GM12878 (cell line): Measurements from ENCODE around the gene SSH2. TPM values are rescaled to one million over a fixed set of nuclear protein-coding genes. Genes with fewer than 3 reads are reported as not detected.
A peak's percentile ranks its signal among the peaks of the same experiment; 100 is the strongest.

Experiments used
- BMI1 ChIP-seq: fragments of 450-650 bp; IDR thresholded peaks from 2 replicates; pipeline ENCODE4 v1.6.1; 2016; ENCODE audit warnings: mild to moderate bottlenecking, moderate library complexity, borderline replicate concordance
- CEBPZ ChIP-seq: fragments of 150-350 bp; IDR thresholded peaks from 2 replicates; pipeline ENCODE4 v1.6.1; 2016; ENCODE audit warnings: low read depth, low read length
- CUX1 ChIP-seq: IDR thresholded peaks from 2 replicates; pipeline ENCODE4 v1.6.1; 2012; ENCODE audit warnings: improper control_type of control experiment, low read depth, low read length; ENCODE audit not compliant: insufficient replicate concordance
- IKZF1 ChIP-seq: fragments of 450-650 bp; conservative IDR thresholded peaks from 2 replicates; pipeline ENCODE4 v1.6.1; 2017; ENCODE audit warnings: antibody characterized with exemption, mild to moderate bottlenecking
- IRF3 ChIP-seq: fragments of 450-650 bp; IDR thresholded peaks from 2 replicates; pipeline ENCODE4 v1.6.1; 2014; ENCODE audit warnings: mild to moderate bottlenecking
- JUND ChIP-seq: IDR thresholded peaks from 2 replicates; pipeline ENCODE4 v1.6.1; 2012; ENCODE audit warnings: low read depth, mild to moderate bottlenecking, low read length, improper control_type of control experiment, moderate library complexity
- MTA3 ChIP-seq: IDR thresholded peaks from 2 replicates; pipeline ENCODE4 v1.6.1; 2012; ENCODE audit warnings: low read length, inconsistent platforms, borderline replicate concordance
- NFIC ChIP-seq: IDR thresholded peaks from 2 replicates; pipeline ENCODE4 v1.6.1; 2012; ENCODE audit warnings: low read depth, mild to moderate bottlenecking, inconsistent platforms, low read length, moderate library complexity
- NFYA ChIP-seq: IDR thresholded peaks from 2 replicates; pipeline ENCODE4 v1.6.1; 2011; ENCODE audit warnings: low read depth, mild to moderate bottlenecking, low read length, improper control_type of control experiment, borderline replicate concordance
- PAX8 ChIP-seq: fragments of 450-650 bp; IDR thresholded peaks from 2 replicates; pipeline ENCODE4 v1.6.1; 2017; ENCODE audit warnings: mild to moderate bottlenecking, moderate library complexity
- PKNOX1 ChIP-seq: fragments of 450-650 bp; IDR thresholded peaks from 2 replicates; pipeline ENCODE4 v1.6.1; 2016; ENCODE audit warnings: mild to moderate bottlenecking
- TCF12 ChIP-seq: IDR thresholded peaks from 2 replicates; pipeline ENCODE4 v1.6.1; 2011; ENCODE audit warnings: low read depth, mild to moderate bottlenecking, low read length
- ZNF592 ChIP-seq: fragments of 450-650 bp; IDR thresholded peaks from 2 replicates; pipeline ENCODE4 v1.6.1; 2017; ENCODE audit warnings: mild to moderate bottlenecking, moderate library complexity
- polyA plus RNA-seq, 11 experiments: library from polyadenylated mRNA; depleted of rRNA in 4 of 11; unstranded in 6 of 11; stranded (reverse) in 5 of 11; fragments of >200 nt; fragmentation: Nextera tagmentation in 4 of 11; fragmentation: Illumina TruSeq in 1 of 11; extraction: Ambion mirVana in 4 of 11; extraction: Trizol in 1 of 11; gene quantifications; 1 replicate in 1 of 11; 2 replicates in 10 of 11; pipeline versions ENCODE4 v1.2.1 to v1.2.3, GENCODE V29; 2011 to 2016; ENCODE audit warnings: inconsistent platforms in 2 of 11, missing spikeins in 2 of 11, low read depth in 1 of 11
- total RNA-seq, 4 experiments: library from RNA; depleted of rRNA in 3 of 4; stranded (reverse); fragments of >200 nt in 3 of 4; fragmentation: Illumina TruSeq in 1 of 4; extraction: Trizol in 1 of 4; gene quantifications; 2 replicates each; pipeline versions ENCODE4 v1.2.1 to v1.2.3, GENCODE V29; 2013 to 2021

Gene SSH2
- total and polyA plus RNA-seq, 10 of the 15 experiments (the other 5 are each of a cell fraction or from before 2014, with no cell fraction given), result 9.3 to 65.9 (median 34.0) TPM

GRCh38 chr17:29591737-29592608, 338.1 kb downstream of the SSH2 start (continued):
- TF ChIP-seq NFIC, result no peak
- peak; percentile 70; the same call in 1 of the 2 replicates for TF ChIP-seq TCF12
- TF ChIP-seq PAX8, result no peak
- no peak for TF ChIP-seq MTA3
- no peak for TF ChIP-seq NFYA
- TF ChIP-seq IRF3, result no peak
- no peak for TF ChIP-seq CEBPZ
- no peak for TF ChIP-seq BMI1
- TF ChIP-seq CUX1, result no peak
- no peak for TF ChIP-seq JUND
- TF ChIP-seq IKZF1, result peak; percentile 33; the same call in 1 of the 2 replicates
- TF ChIP-seq ZNF592, result no peak
- TF ChIP-seq PKNOX1, result no peak
